ENCODE measurements around the gene BBLN. TPM values are rescaled to one million over a fixed set of nuclear protein-coding genes. Genes with fewer than 3 reads are reported as not detected.

Gene BBLN
- total RNA-seq, 4 donors from 2014 or later: 97.3 to 178 (median 149) TPM

GRCh38 chr9:128145536-128145935 lies 14.5 kb upstream of the BBLN start:
- DNase-seq: no peak
- no peaks in the 10 kb centered on the region for H3K27me3 ChIP-seq
- no peak overlapping the region for H3K4me3 ChIP-seq
- no peaks in the 10 kb centered on the region for H3K36me3 ChIP-seq
- H3K4me1 ChIP-seq: peaks cover 10 to 29% (median 20%) of the 10 kb centered on the region in 4 donors
- in situ Hi-C loops (cut with MboI; ENCODE audit: low pct_ligation_motif_present in 1 of 4, low pct_unique_long_range_greater_than_20kb in 1 of 4, low sequenced_read_pairs in 3 of 4) (loop anchor here in 1 of 4 donors (25.0 kb wide), 1 partner anchor 108 kb away; no protein-coding TSS in a partner anchor), intact Hi-C loops (cut with DNase I; ENCODE audit: low total_unique reads) (no loop called here)
- 73% methylated on average over 8 of the region's 8 CpGs; no CpG with 5 or more reads in 1 of the 2 donors for WGBS, 2 donors (ENCODE audit: low coverage in 1 of 2)
- no peaks in the 10 kb centered on the region for H3K9me3 ChIP-seq
- TF ChIP-seq CTCF (IDR thresholded peaks at IDR 0.05) (no peak), POLR2A (IDR thresholded peaks at IDR 0.05) (no peak)
- H3K27ac ChIP-seq: no peak overlapping the region

GRCh38 chr9:128145951-128146351 lies 14.1 kb upstream of the BBLN start:
- intact Hi-C loops (cut with DNase I; ENCODE audit: low total_unique reads): no loop called here
- peaks cover 10 to 29% (median 20%) of the 10 kb centered on the region in 4 donors for H3K4me1 ChIP-seq

GRCh38 chr9:128146591-128147120 lies 13.4 kb upstream of the BBLN start:
- WGBS, 2 donors (ENCODE audit: low coverage in 1 of 2): 92% methylated on average over 8 of the region's 8 CpGs; no CpG with 5 or more reads in 1 of the 2 donors
- TF ChIP-seq POLR2AphosphoS5 (IDR thresholded peaks at IDR 0.05) (no peak), CTCF (IDR thresholded peaks at IDR 0.05) (no peak), POLR2A (IDR thresholded peaks at IDR 0.05) (no peak), EP300 (IDR thresholded peaks at IDR 0.05; ENCODE audit: low read depth) (no peak)
- Histone ChIP-seq H3K27me3 (no peaks in the 10 kb centered on the region), H3K4me1 (peaks cover 10 to 29% (median 20%) of the 10 kb centered on the region in 4 donors), H3K9me3 (no peaks in the 10 kb centered on the region), H3K27ac (no peak overlapping the region), H3K36me3 (no peaks in the 10 kb centered on the region), H3K4me3 (no peak overlapping the region)
- intact Hi-C loops (cut with DNase I; ENCODE audit: low total_unique reads): no loop called here
- in situ Hi-C loops (cut with MboI; ENCODE audit: low pct_ligation_motif_present in 1 of 4, low pct_unique_long_range_greater_than_20kb in 1 of 4, low sequenced_read_pairs in 3 of 4): loop anchor here in 1 of 4 donors (25.0 kb wide), 1 partner anchor 109 kb away; no protein-coding TSS in a partner anchor
- no peak for DNase-seq

More at GRCh38 chr9:128145951-128146351, 14.1 kb upstream of the BBLN start:
- H3K27ac ChIP-seq: no peak overlapping the region
- 85% methylated on average over 11 of the region's 13 CpGs; no CpG with 5 or more reads in 1 of the 2 donors for WGBS, 2 donors (ENCODE audit: low coverage in 1 of 2)
- TF ChIP-seq POLR2AphosphoS5 (IDR thresholded peaks at IDR 0.05): no peak
- TF ChIP-seq EP300 (IDR thresholded peaks at IDR 0.05; ENCODE audit: low read depth): no peak
- no peak for TF ChIP-seq POLR2A (IDR thresholded peaks at IDR 0.05)
- TF ChIP-seq CTCF (IDR thresholded peaks at IDR 0.05): no peak
- no peaks in the 10 kb centered on the region for H3K9me3 ChIP-seq
- DNase-seq: no peak
- no peak overlapping the region for H3K4me3 ChIP-seq
- H3K36me3 ChIP-seq: no peaks in the 10 kb centered on the region
- H3K27me3 ChIP-seq: no peaks in the 10 kb centered on the region
- in situ Hi-C loops (cut with MboI; ENCODE audit: low pct_ligation_motif_present in 1 of 4, low pct_unique_long_range_greater_than_20kb in 1 of 4, low sequenced_read_pairs in 3 of 4): loop anchor here in 1 of 4 donors (25.0 kb wide), 1 partner anchor 109 kb away; no protein-coding TSS in a partner anchor

- in situ Hi-C loops (cut with MboI; ENCODE audit: low pct_ligation_motif_present in 1 of 4, low pct_unique_long_range_greater_than_20kb in 1 of 4, low sequenced_read_pairs in 3 of 4): loop anchor here in 1 of 4 donors (25.0 kb wide), 1 partner anchor 111 kb away; no protein-coding TSS in a partner anchor
- no peak for DNase-seq
- intact Hi-C loops (cut with DNase I; ENCODE audit: low total_unique reads): no loop called here
These were observed 11.5 kb upstream of the BBLN start for GRCh38 chr9:128148509-128149000.

More at GRCh38 chr9:128148509-128149000, 11.5 kb upstream of the BBLN start:
- Histone ChIP-seq H3K4me1 (peaks cover 10 to 26% (median 20%) of the 10 kb centered on the region in 4 donors), H3K27me3 (no peaks in the 10 kb centered on the region), H3K27ac (peak overlapping the region; percentile 75 to 85 (median 78)), H3K36me3 (no peaks in the 10 kb centered on the region), H3K9me3 (no peaks in the 10 kb centered on the region), H3K4me3 (no peak overlapping the region)
- 88% methylated on average over 5 of the region's 5 CpGs; no CpG with 5 or more reads in 1 of the 2 donors for WGBS, 2 donors (ENCODE audit: low coverage in 1 of 2)
- no peak for TF ChIP-seq EP300 (IDR thresholded peaks at IDR 0.05; ENCODE audit: low read depth)
- TF ChIP-seq CTCF (IDR thresholded peaks at IDR 0.05): no peak
- TF ChIP-seq POLR2A (IDR thresholded peaks at IDR 0.05): no peak
- TF ChIP-seq POLR2AphosphoS5 (IDR thresholded peaks at IDR 0.05): no peak

Measured in transverse colon (tissue), 4 donors.